ENCODE data around the gene HOMER1.

The HOMER1 gene

GRCh38 chr5:79547429-79547822 is 33.5 kb upstream of the HOMER1 start:
- TF ChIP-seq EZH2phosphoT487 (IDR thresholded peaks at IDR 0.05; ENCODE audit: low read depth) (no peak), CTCF (IDR thresholded peaks at IDR 0.05; ENCODE audit: low read depth, low read length) (no peak)
- H3K4me1 ChIP-seq (ENCODE audit: low read length): peaks cover 5% of the 10 kb centered on the region
- no peaks in the 10 kb centered on the region for H3K9me3 ChIP-seq (ENCODE audit: insufficient read depth, low read length)
- H3K36me3 ChIP-seq (replicated peaks; ENCODE audit: low read depth, low read length): no peaks in the 10 kb centered on the region
- H3K9ac ChIP-seq (ENCODE audit: low read length): no peak overlapping the region
- H3K27ac ChIP-seq (ENCODE audit: low read length): no peak overlapping the region
- H4K20me1 ChIP-seq (ENCODE audit: insufficient read depth, low read length): no peaks in the 10 kb centered on the region
- no peaks in the 10 kb centered on the region for H3K27me3 ChIP-seq (ENCODE audit: low read depth, low read length)
- no peaks in the 10 kb centered on the region for H3K79me2 ChIP-seq (ENCODE audit: low read length)
- H3K4me3 ChIP-seq (ENCODE audit: low read length): no peak overlapping the region
- H2AFZ ChIP-seq (ENCODE audit: low read depth, low read length): no peak overlapping the region
- no peak overlapping the region for H3K4me2 ChIP-seq (ENCODE audit: low read length)

DNA sequence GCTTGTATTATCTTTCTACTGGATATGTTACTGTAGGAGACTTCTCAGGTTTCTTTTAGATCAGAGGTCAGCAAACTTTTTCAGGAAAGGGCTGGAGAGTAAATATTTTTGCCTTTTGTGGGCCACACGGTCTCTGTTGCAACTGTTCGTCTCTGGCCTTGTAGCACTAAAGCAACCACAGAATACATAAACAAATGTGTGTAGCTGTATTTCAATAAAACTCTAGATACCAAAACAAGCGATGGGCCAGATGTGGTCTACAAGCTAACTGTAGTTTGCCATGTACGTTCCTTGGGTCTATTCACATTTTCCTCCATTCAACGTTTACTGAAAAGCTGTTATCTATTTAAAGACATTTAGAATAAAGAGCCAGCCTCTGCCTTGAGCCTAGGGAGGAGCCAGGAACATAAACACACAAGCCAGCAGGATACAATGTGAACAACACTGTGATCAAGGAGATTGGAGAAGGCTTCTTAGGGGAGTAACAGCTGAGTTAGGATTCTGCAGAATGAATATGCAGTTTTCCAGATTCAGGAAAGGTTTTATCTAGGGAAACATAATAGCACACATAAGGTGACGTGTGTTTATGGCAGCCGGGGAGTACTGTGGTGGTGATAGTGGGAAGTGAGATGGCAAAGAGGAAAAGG is 33.0 kb upstream of the HOMER1 start:
- H3K9ac ChIP-seq (ENCODE audit: low read length): no peak overlapping the region

DNA sequence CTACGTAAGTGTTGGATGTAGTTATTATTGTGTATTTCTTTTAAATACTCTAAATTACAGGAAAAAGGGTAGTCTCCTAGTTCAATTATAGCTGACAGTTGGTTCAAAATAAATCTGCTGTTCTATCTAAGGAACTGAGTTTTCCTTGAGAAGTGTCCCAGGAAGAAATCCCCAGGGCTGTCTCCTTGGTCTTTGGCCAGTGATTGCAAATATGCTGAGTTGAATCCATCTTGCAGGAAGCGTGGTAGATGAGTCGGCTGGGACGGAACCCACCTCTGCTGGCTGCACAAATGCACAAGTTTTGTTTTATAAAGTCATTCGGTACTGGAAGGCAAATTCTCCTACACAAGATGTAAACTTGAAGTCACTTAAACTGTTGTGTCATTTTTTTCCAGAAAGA is 30.2 kb upstream of the HOMER1 start:
- no peak overlapping the region for H2AFZ ChIP-seq (ENCODE audit: low read depth, low read length)
- no peak overlapping the region for H3K27ac ChIP-seq (ENCODE audit: low read length)
- H3K27me3 ChIP-seq (ENCODE audit: low read depth, low read length): no peaks in the 10 kb centered on the region
- TF ChIP-seq CTCF (IDR thresholded peaks at IDR 0.05; ENCODE audit: low read depth, low read length) (no peak), EZH2phosphoT487 (IDR thresholded peaks at IDR 0.05; ENCODE audit: low read depth) (no peak)
- no peaks in the 10 kb centered on the region for H3K79me2 ChIP-seq (ENCODE audit: low read length)
- H3K4me3 ChIP-seq (ENCODE audit: low read length): no peak overlapping the region
- no peaks in the 10 kb centered on the region for H3K36me3 ChIP-seq (replicated peaks; ENCODE audit: low read depth, low read length)
- no peaks in the 10 kb centered on the region for H4K20me1 ChIP-seq (ENCODE audit: insufficient read depth, low read length)
- H3K9me3 ChIP-seq (ENCODE audit: insufficient read depth, low read length): no peaks in the 10 kb centered on the region
- H3K9ac ChIP-seq (ENCODE audit: low read length): no peak overlapping the region
- peaks cover 5% of the 10 kb centered on the region for H3K4me1 ChIP-seq (ENCODE audit: low read length)
- H3K4me2 ChIP-seq (ENCODE audit: low read length): no peak overlapping the region

More for the DNA sequence above, 33.0 kb upstream of the HOMER1 start:
- H3K4me3 ChIP-seq (ENCODE audit: low read length): no peak overlapping the region
- no peaks in the 10 kb centered on the region for H3K79me2 ChIP-seq (ENCODE audit: low read length)
- no peak overlapping the region for H3K27ac ChIP-seq (ENCODE audit: low read length)
- TF ChIP-seq CTCF (IDR thresholded peaks at IDR 0.05; ENCODE audit: low read depth, low read length): no peak
- TF ChIP-seq EZH2phosphoT487 (IDR thresholded peaks at IDR 0.05; ENCODE audit: low read depth): no peak
- H2AFZ ChIP-seq (ENCODE audit: low read depth, low read length): no peak overlapping the region
- H3K36me3 ChIP-seq (replicated peaks; ENCODE audit: low read depth, low read length): no peaks in the 10 kb centered on the region
- no peaks in the 10 kb centered on the region for H3K9me3 ChIP-seq (ENCODE audit: insufficient read depth, low read length)
- no peaks in the 10 kb centered on the region for H4K20me1 ChIP-seq (ENCODE audit: insufficient read depth, low read length)
- no peak overlapping the region for H3K4me2 ChIP-seq (ENCODE audit: low read length)
- H3K4me1 ChIP-seq (ENCODE audit: low read length): peaks cover 5% of the 10 kb centered on the region
- no peaks in the 10 kb centered on the region for H3K27me3 ChIP-seq (ENCODE audit: low read depth, low read length)

- H3K4me2 ChIP-seq (ENCODE audit: low read length): no peak overlapping the region
- no peak overlapping the region for H3K9ac ChIP-seq (ENCODE audit: low read length)
- no peaks in the 10 kb centered on the region for H3K36me3 ChIP-seq (replicated peaks; ENCODE audit: low read depth, low read length)
- no peaks in the 10 kb centered on the region for H3K27me3 ChIP-seq (ENCODE audit: low read depth, low read length)
- TF ChIP-seq EZH2phosphoT487 (IDR thresholded peaks at IDR 0.05; ENCODE audit: low read depth) (no peak), CTCF (IDR thresholded peaks at IDR 0.05; ENCODE audit: low read depth, low read length) (no peak)
- H4K20me1 ChIP-seq (ENCODE audit: insufficient read depth, low read length): no peaks in the 10 kb centered on the region
- H3K27ac ChIP-seq (ENCODE audit: low read length): no peak overlapping the region
- no peak overlapping the region for H3K4me3 ChIP-seq (ENCODE audit: low read length)
- H3K4me1 ChIP-seq (ENCODE audit: low read length): peaks cover under 1% of the 10 kb centered on the region
- H3K9me3 ChIP-seq (ENCODE audit: insufficient read depth, low read length): no peaks in the 10 kb centered on the region
- no peak overlapping the region for H2AFZ ChIP-seq (ENCODE audit: low read depth, low read length)
- no peaks in the 10 kb centered on the region for H3K79me2 ChIP-seq (ENCODE audit: low read length)
These were observed 27.0 kb upstream of the HOMER1 start for GRCh38 chr5:79540939-79541338.

Measured in OCI-LY3 (cell line).